Ascending aorta (tissue), 2 donors: Measurements from ENCODE around the gene ATG10. TPM values are rescaled to one million over a fixed set of nuclear protein-coding genes. Genes with fewer than 3 reads are reported as not detected.
"Not testable (repeated sequence)": the region's sequence is repeated elsewhere in the genome, so short reads cannot be mapped to it uniquely, and the experiment has no call there.

Experiments
- DNase-seq, 2 donors: peaks; one replicate each; pipeline ENCODE4 v3.0.0-alpha.2; 2019; ENCODE audit warnings: low spot score in 2 of 2
- H3K27ac ChIP-seq, 2 donors: fragments of 200-600 bp; sonication (generic); one replicate each; pipeline ENCODE4 v1.5.1; 2016 to 2017; ENCODE audit warnings: mild to moderate bottlenecking in 1 of 2
- H3K27me3 ChIP-seq: fragments of 200-600 bp; sonication (generic); one replicate; pipeline ENCODE4 v1.5.1; 2017
- H3K36me3 ChIP-seq, 2 donors: fragments of 200-600 bp; sonication (generic); one replicate each; pipeline ENCODE4 v1.5.1; 2016
- H3K4me1 ChIP-seq, 2 donors: fragments of 200-600 bp; sonication (generic); one replicate each; pipeline ENCODE4 v1.5.1; 2016 to 2017; ENCODE audit warnings: mild to moderate bottlenecking in 1 of 2
- H3K4me3 ChIP-seq, 2 donors: fragments of 200-600 bp; sonication (generic); one replicate each; pipeline ENCODE4 v1.5.1; 2016 to 2017; ENCODE audit warnings: mild to moderate bottlenecking in 1 of 2
- H3K9me3 ChIP-seq, 2 donors: fragments of 200-600 bp; sonication (generic); one replicate each; pipeline ENCODE4 v1.5.1; 2016
- CTCF ChIP-seq, 3 experiments: fragments of 200-600 bp in 2 of 3; fragments of 450-650 bp in 1 of 3; sonication (generic) in 2 of 3; IDR thresholded peaks; one replicate each; pipeline ENCODE4 v1.5.1; 2016 to 2019; ENCODE audit warnings: antibody characterized with exemption in 3 of 3, mild to moderate bottlenecking in 1 of 3, moderate library complexity in 1 of 3
- intact Hi-C: fragments of 100-400 bp; cut with DNase I; formaldehyde crosslinking; loops from one replicate; pipeline ENCODE4 v1.15.1; 2023
- total RNA-seq: library from RNA; depleted of rRNA; stranded (reverse); fragments of >200 nt; gene quantifications from one replicate; pipeline ENCODE4 v1.1.0, GENCODE V29; 2016

Gene ATG10
- total RNA-seq, 1 donor from 2014 or later: 8.4 TPM

GRCh38 chr5:82115858-82116257, 144.0 kb downstream of the ATG10 start:
- intact Hi-C loops: no loop called here
- Histone ChIP-seq H3K27ac (no peak overlapping the region), H3K9me3 (no peaks in the 10 kb centered on the region), H3K27me3 (no peaks in the 10 kb centered on the region), H3K4me3 (no peak overlapping the region), H3K4me1 (no peaks in the 10 kb centered on the region), H3K36me3 (no peaks in the 10 kb centered on the region)
- no peak for TF ChIP-seq CTCF (IDR thresholded peaks at IDR 0.05)
- no peak for DNase-seq

- Histone ChIP-seq H3K4me3 (no peak overlapping the region), H3K4me1 (no peaks in the 10 kb centered on the region), H3K27me3 (no peaks in the 10 kb centered on the region), H3K9me3 (peaks cover 0 to 6% of the 10 kb centered on the region in 2 donors), H3K36me3 (no peaks in the 10 kb centered on the region), H3K27ac (no peak overlapping the region)
- DNase-seq: no peak
- TF ChIP-seq CTCF (IDR thresholded peaks at IDR 0.05): no peak
- intact Hi-C loops: no loop called here
Observed at GRCh38 chr5:82119889-82120288, 148.1 kb downstream of the ATG10 start.

DNA sequence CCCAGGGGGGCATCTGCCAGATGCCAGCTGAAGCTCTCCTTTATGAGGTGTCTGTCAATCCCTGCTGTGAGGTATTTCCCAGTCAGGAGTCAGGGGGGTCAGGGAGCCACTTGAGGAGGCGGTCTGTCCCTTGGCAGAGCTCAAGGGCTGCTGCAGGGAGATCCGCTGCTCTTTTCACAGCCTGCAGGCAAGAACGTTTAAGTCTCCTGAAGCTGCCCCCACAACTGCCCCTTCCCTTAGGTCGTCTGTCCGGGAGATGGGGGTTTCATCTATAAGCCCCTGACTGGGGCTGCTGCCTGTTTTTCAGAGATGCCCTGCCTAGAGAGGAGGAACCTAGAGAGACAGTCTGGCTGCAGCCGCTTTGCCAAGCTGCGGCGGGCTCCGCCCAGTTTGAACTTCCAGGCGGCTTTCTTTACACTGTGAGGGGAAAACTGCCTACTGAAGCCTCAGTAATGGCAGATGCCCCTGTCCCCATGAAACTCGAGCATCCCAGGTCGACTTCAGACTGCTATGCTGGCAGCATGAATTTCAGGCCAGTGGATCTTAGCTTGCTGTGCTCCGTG, 158.0 kb downstream of the ATG10 start:
- no peak for TF ChIP-seq CTCF (IDR thresholded peaks at IDR 0.05)
- no peak for DNase-seq
- Histone ChIP-seq H3K4me3 (no peak overlapping the region), H3K9me3 (peaks cover 0 to 22% of the 10 kb centered on the region in 2 donors), H3K36me3 (no peaks in the 10 kb centered on the region), H3K27me3 (no peaks in the 10 kb centered on the region), H3K27ac (no peak overlapping the region), H3K4me1 (no peaks in the 10 kb centered on the region)
- intact Hi-C loops: no loop called here

DNA sequence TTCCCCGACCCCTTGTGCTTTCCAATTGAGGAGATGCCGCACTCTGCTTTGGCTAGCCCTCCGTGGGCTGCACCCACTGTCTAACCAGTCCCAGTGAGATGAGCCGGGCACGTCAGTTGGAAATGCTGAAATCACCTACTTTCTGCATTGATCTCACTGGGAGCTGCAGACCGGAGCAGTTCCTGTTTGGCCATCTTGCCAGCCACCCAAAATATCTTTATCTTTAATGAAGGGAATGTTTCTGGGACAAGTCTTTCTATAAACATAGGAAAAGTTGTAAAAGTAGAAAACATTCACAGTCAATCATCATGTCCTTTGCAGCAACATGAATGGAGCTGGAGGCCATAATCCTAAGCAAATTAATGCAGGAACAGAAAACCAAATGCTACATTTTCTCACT, 158.8 kb downstream of the ATG10 start:
- Histone ChIP-seq H3K27me3 (no peaks in the 10 kb centered on the region), H3K36me3 (no peaks in the 10 kb centered on the region), H3K27ac (no peak overlapping the region), H3K4me1 (no peaks in the 10 kb centered on the region), H3K4me3 (no peak overlapping the region), H3K9me3 (peaks cover 0 to 24% of the 10 kb centered on the region in 2 donors)
- no peak for DNase-seq
- TF ChIP-seq CTCF (IDR thresholded peaks at IDR 0.05): no peak
- intact Hi-C loops: no loop called here

DNA sequence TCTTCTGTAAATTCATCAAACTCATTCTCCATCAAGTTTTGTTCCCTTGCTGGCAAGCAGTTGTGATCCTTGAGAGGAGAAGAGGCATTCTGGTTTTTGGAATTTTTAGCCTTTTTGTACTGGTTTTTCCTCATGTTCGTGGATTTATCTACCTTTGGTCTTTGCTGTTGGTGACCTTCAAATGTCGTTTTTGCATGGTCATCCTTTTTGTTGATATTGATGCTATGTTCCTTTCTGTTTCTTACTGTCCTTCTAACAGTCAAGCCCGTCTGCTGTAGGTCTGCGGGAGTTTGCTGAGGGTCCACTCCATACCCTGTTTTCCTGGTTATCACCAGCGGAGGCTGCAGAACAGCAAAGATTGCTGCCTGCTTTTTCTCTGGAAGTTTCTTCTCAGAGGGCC, 165.4 kb downstream of the ATG10 start:
- peaks cover 4 to 18% of the 10 kb centered on the region in 2 donors for H3K9me3 ChIP-seq
- H3K27ac ChIP-seq: no peak overlapping the region
- intact Hi-C loops: no loop called here
- H3K4me1 ChIP-seq: no peaks in the 10 kb centered on the region
- no peak for DNase-seq
- H3K4me3 ChIP-seq: no peak overlapping the region
- H3K36me3 ChIP-seq: no peaks in the 10 kb centered on the region
- no peak for TF ChIP-seq CTCF (IDR thresholded peaks at IDR 0.05)
- no peaks in the 10 kb centered on the region for H3K27me3 ChIP-seq

DNA sequence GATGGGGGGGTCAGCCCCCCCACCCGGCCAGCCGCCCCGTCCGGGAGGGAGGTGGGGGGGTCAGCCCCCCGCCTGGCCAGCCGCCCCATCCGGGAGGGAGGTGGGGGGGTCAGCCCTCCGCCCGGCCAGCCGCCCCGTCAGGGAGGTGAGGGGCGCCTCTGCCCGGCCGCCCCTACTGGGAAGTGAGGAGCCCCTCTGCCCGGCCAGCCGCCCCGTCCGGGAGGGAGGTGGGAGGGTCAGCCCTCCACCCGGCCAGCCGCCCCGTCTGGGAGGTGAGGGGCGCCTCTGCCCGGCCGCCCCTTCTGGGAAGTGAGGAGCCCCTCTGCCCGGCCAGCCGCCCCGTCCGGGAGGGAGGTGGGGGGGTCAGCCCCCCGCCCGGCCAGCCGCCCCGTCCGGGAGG, 168.0 kb downstream of the ATG10 start:
- H3K27me3 ChIP-seq, DNase-seq, H3K36me3 ChIP-seq, intact Hi-C loops, H3K4me3 ChIP-seq, H3K4me1 ChIP-seq, H3K9me3 ChIP-seq, H3K27ac ChIP-seq: not testable (repeated sequence)
